Nephron progenitor cell (in vitro differentiated cells): ENCODE measurements around the gene LMNA.
"Not testable (repeated sequence)": the region's sequence is repeated elsewhere in the genome, so short reads cannot be mapped to it uniquely, and the experiment has no call there.

Source experiments
- DNase-seq: peaks from one replicate; pipeline ENCODE4 v3.0.0; 2021
- H3K27ac Mint-ChIP-seq: 2 replicates; pipeline ENCODE4 v1.8.0; 2021; ENCODE audit warnings: mild to moderate bottlenecking, moderate library complexity, mixed read lengths
- H3K27me3 Mint-ChIP-seq: 2 replicates; pipeline ENCODE4 v1.8.0; 2021; ENCODE audit warnings: mild to moderate bottlenecking, low read depth, mixed read lengths; ENCODE audit not compliant: poor library complexity
- H3K36me3 Mint-ChIP-seq: 2 replicates; pipeline ENCODE4 v1.8.0; 2021; ENCODE audit warnings: low read depth, mixed read lengths
- H3K4me1 Mint-ChIP-seq: 2 replicates; pipeline ENCODE4 v1.8.0; 2021; ENCODE audit warnings: mixed read lengths
- H3K4me3 Mint-ChIP-seq: 2 replicates; pipeline ENCODE4 v1.8.0; 2021; ENCODE audit warnings: mild to moderate bottlenecking, moderate library complexity, mixed read lengths
- H3K9me3 Mint-ChIP-seq: 2 replicates; pipeline ENCODE4 v1.8.0; 2021; ENCODE audit warnings: mild to moderate bottlenecking, moderate library complexity, mixed read lengths
- CTCF ChIP-seq: fragments of 200-600 bp; sonication (generic); IDR thresholded peaks from 2 replicates; pipeline ENCODE4 v1.5.0; 2021; ENCODE audit warnings: antibody characterized with exemption

Gene LMNA

DNA sequence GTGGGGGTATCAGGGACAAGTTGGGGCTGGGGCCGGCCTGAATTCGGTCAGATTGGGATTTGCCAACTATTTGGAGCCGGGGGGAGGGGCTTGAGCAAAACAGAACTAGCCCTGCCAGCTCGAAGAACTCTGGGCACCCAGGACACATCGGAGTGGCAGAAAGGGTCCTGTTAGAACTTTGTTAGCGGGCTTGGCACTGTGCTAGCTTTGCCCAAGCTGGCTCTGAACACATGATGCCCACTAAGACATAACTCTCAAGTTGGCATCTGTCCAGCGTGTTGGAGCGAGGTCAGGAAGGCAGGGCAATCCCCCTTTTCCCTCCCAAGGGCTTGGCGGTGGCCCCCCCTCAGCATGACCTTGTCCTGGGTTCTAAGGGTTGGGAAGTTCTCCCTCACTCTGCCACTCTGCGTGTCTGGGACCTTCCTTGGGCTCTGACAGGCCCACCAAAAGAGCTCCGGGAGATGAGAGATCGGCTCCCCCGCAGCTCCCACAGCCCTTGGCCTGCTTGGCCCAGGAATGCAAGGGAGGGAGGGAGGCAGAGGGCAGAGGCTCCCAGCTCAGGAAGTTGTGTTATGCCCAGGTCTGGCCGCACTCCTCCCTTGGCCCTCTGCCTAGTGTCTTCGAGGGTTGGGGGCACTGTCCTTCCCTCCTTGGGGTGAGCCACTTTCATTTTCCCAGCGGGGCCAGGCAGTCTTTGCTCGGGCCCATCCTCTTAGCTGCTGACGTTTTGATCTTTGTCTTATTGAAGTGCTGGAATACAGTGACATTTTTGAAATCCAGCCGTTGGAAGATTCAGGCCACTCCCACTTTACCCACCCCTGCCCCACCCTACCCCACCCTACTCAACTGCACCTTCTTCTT is 1.2 kb downstream of the LMNA start:
- no peak overlapping the region for H3K27ac Mint-ChIP-seq
- peak; percentile 58 for DNase-seq
- H3K4me3 Mint-ChIP-seq: peak overlapping the region; percentile 85
- H3K4me1 Mint-ChIP-seq: peaks cover 50% of the 10 kb centered on the region
- H3K36me3 Mint-ChIP-seq: peaks cover 22% of the 10 kb centered on the region
- no peaks in the 10 kb centered on the region for H3K9me3 Mint-ChIP-seq
- TF ChIP-seq CTCF: no peak
- peaks cover 32% of the 10 kb centered on the region for H3K27me3 Mint-ChIP-seq

GRCh38 chr1:156116731-156117130 is 2.2 kb downstream of the LMNA start:
- not testable (repeated sequence) for DNase-seq, H3K4me3 Mint-ChIP-seq, H3K9me3 Mint-ChIP-seq, H3K27ac Mint-ChIP-seq
- peaks cover 32% of the 10 kb centered on the region for H3K27me3 Mint-ChIP-seq
- H3K4me1 Mint-ChIP-seq: peaks cover 58% of the 10 kb centered on the region
- H3K36me3 Mint-ChIP-seq: peaks cover 17% of the 10 kb centered on the region

DNA sequence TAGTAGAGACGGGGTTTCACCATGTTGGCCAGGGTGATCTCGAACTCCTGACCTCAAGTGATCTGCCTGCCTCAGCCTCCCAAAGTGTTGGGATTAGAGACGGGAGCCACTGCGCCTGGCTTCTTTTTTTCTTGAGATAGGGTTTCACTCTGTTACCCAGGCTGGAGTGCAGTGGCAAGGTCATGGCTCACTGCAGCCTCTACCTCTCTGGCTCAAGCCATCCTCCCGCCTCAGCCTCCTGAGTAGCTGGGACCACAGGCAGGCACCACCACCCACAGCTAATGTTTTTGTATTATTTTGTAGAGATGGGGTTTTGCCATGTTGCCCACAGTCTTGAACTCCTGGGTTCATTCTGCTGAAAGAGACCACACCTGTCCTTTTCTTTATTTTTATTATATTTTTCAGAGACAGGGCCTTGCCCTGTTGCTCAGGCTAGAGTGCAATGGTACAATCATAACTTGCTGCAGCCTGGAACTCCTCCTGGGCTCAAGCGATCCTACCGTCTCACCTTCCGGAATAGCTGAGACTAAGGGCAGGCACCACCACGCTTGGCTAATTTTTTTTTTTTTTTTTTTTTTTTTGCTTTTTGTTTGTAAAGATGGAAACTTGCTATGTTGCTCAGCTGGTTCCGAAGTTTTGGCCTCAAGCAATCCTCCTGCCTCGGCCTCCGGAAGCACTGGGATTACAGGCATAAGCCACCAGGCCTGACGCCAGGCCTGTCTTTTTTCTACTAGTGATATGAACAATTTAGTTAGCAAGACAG is 3.1 kb downstream of the LMNA start:
- Mint-ChIP-seq H3K4me1 (peaks cover 65% of the 10 kb centered on the region), H3K36me3 (peaks cover 17% of the 10 kb centered on the region), H3K9me3 (no peaks in the 10 kb centered on the region), H3K4me3 (no peak overlapping the region), H3K27ac (no peak overlapping the region), H3K27me3 (peaks cover 32% of the 10 kb centered on the region)
- DNase-seq: no peak
- no peak for TF ChIP-seq CTCF

- Mint-ChIP-seq H3K36me3 (peaks cover 17% of the 10 kb centered on the region), H3K27ac (peak overlapping the region; percentile 59), H3K9me3 (no peaks in the 10 kb centered on the region), H3K27me3 (peaks cover 28% of the 10 kb centered on the region), H3K4me1 (peaks cover 65% of the 10 kb centered on the region), H3K4me3 (no peak overlapping the region)
- no peak for DNase-seq
- TF ChIP-seq CTCF: no peak
These were observed 3.8 kb downstream of the LMNA start for GRCh38 chr1:156118177-156118868.

DNA sequence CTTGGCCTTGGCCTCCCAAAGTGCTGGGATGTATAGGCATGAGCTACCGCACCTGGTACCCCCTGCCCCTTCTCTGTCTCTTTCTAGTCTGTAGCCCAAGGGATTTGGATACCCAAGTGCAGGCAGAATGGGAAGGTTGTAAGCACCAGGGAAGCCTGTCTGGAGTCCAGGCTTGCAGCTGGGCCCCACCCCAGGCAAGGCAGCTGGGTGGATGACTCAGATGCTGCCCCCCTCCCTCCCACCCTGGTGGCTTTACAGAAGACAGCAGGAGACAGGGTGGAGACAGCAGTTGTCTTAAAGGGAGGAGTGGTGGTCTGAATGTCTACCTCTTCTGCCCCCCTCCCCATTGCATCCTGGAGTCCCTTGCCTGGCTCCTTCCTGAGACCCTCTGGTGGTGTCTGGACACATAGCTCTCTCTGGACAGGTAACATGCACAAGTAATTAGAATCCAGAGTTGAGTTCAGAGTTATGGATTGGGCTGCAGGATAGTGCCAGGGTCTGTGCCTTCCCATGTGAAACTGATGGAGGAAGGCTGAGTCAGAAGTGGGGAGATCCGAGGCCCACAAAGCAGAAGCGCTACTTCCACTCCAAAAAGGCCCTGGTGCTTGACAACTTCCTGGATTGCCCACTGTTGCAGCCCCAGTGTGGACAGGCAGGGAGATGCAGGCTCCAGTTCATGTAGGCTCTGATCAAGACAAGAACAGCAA is 5.1 kb downstream of the LMNA start:
- no peak overlapping the region for H3K4me3 Mint-ChIP-seq
- TF ChIP-seq CTCF: no peak
- H3K27ac Mint-ChIP-seq: peak overlapping the region; percentile 44
- H3K9me3 Mint-ChIP-seq: no peaks in the 10 kb centered on the region
- H3K4me1 Mint-ChIP-seq: peaks cover 65% of the 10 kb centered on the region
- no peak for DNase-seq
- H3K27me3 Mint-ChIP-seq: peaks cover 15% of the 10 kb centered on the region
- H3K36me3 Mint-ChIP-seq: peaks cover 17% of the 10 kb centered on the region
